ENCODE results near the gene AFF3.

DNA sequence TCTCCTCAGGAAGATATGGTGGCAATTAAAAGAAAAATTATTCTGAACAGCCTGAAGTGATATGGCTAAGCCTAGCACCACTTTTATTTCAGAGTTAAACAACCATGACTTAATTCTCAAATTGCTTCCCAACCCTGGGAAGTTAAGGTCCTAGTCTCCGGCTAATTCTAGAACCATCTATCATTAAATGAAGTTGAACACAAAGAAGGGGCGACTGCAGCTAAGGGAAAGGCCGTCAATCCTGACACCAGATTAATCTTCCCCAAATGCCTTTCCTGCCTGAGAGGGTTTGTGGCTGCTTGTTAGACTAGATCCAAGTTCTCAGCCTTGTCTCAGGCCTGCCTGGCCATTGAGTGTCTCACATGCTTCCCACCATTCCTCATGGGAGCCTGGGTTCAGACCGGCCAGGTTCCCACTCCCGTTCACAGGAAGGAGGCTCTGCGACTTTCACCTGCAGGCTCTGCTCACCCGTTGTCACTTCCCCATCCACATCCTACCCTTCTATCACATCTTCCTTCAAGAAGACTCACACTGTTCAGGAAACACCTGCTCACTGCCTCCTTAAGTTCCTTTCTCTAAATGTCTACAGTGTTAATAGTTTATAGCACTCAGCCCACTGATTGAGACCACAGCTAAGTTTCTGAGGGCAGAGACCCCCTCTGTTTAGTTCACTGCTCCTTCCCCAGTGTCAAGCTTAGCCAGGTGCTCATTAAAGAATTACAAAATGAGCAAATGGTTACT, 369.6 kb downstream of the AFF3 start:
- TF ChIP-seq CTCF (conservative IDR thresholded peaks at IDR 0.05; ENCODE audit: low read depth, low read length) (no peak), EZH2 (IDR thresholded peaks at IDR 0.05; ENCODE audit: borderline replicate concordance, low read depth, low read length, poor library complexity, severe bottlenecking) (no peak)

Data from A673 (cell line).